GM19099 (cell line): ENCODE measurements around the gene BNIP2.

Experiments used
- POLR2A ChIP-seq: IDR thresholded peaks from 3 replicates; pipeline ENCODE4 v1.6.1; 2011; ENCODE audit warnings: low read depth; ENCODE audit not compliant: insufficient read length; ENCODE audit errors: extremely low read depth

Gene BNIP2, protein sequence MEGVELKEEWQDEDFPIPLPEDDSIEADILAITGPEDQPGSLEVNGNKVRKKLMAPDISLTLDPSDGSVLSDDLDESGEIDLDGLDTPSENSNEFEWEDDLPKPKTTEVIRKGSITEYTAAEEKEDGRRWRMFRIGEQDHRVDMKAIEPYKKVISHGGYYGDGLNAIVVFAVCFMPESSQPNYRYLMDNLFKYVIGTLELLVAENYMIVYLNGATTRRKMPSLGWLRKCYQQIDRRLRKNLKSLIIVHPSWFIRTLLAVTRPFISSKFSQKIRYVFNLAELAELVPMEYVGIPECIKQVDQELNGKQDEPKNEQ

DNA sequence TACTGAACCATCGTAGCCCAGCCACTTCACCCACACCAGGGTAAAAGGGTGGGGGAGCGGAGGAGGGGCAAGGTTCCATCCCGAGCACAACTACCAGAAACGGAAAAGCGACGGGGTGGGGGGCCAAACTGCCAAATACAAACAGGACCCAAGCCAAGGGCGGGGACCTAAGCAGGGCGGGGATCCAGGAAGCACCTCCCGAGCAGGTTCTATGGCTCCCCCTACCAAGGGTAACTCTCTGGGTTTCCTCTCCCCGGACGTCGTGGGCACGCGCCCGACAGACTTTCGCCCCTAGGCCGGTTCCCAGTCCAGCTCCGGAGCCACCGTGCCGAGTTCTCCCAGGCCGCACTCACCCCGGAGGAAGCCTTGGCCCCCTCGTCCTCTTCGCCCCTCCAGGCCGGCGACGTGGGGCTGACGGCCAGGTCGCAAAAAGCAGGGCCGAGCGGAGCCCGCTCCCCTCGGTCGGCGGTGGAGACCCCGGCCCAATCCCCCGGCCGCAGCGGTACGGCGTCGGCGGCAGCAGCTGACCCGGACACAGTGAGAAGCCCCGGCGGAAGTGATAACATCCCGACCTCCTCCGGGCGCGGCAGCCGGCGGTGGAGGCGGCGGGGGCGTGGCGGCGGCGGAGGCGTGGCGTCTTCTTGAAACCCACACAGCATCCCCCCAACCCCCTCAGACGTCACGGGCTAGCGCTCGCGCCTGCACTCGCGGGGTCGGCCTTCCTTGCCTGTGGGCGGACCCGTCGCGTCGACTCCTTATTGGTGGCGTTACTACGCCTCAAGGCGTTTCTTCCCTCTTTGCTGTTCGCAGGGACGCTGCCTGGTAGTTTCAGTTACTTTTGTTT, at the start of gene BNIP2:
Gene BNIP2 (minus strand): TSS at position 539 of the 844 bp plus-strand sequence. CDS start 6,863 bp downstream, outside the sequence.
- TF ChIP-seq POLR2A, result peak; percentile 83

DNA sequence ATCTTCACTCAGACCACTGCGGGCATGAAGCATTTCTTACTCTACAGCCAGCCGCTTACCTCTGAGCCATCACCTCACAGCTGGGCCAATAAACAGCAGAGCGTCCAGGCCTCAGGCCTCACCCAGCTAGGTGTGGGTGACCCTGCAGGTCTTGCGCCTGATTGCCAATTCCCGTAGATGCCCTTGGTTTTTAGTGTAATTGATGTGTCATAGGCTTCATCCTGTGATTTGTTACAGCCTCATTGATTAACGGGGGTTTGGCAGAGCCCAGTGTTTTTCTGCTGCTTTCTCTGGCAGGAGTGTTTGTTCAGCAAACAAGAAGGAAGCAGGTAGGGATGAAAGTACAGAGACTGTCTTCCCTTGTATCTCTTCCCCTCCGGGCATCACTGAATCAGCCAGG, 49.6 kb upstream of the BNIP2 start:
- no peak for TF ChIP-seq POLR2A

DNA sequence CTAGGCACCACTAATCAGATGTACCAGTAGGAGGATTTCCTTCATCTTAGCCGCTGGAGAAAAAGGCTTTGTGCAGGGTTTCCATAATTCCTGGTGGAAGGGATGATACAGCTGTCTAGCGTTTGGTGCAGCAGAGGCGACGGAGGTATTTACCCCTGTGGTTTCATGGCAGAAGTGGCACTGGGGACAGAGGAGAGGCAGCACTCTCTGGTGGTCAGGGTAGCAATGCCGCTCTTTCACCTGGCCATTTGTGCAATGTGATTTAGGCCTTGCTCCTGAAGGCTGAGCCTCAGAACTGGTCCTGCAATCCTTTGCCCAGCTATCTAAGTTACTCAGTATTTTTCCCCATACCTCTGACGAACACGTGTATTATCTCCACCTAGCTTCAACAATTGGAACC, 47.1 kb upstream of the BNIP2 start:
- TF ChIP-seq POLR2A, result no peak

DNA sequence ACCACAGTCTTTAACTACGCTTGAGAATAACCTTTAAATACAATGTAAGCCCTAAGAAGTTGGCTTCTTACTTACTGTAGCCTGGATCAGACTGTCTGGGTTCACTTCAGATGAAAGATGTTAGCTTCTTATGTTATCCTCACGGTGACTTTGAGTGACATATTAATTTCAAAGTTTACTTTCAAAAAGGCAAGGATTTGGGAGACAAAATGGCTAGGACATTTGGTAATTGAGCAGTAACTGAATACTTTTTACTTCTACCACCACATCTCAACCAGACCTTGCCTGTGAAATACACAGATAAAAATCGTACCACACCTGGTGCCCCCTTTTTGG, 36.0 kb upstream of the BNIP2 start:
- no peak for TF ChIP-seq POLR2A

DNA sequence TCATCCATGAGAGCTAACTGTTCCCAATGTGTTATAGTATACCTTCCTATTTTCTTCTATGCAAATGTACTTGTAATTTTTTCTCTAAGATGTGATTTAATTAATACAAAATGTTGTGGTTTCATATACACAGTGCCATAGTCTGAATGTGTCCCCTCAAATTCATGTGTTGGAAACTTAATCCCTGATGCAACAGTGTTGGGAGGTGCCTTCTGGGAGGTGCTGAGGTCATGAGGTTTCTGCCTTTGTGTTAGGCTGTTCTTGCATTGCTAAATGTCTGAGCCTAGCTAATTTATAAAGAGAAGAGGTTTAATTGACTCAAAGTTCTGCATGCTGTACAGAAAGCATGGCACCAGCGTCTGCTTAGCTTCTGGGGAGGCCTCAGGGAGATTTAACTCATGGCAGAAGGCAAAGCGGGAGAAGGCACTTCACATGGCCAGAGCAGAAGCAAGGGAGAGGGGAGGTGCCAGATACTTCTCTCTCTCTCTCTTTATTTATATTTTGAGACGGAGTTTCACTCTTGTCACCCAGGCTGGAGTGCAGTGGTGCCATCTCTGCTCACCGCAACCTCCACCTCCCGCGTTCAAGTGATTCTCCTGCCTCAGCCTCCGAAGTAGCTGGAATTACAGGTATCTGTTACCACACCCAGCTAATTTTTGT, 34.7 kb upstream of the BNIP2 start:
- no peak for TF ChIP-seq POLR2A

DNA sequence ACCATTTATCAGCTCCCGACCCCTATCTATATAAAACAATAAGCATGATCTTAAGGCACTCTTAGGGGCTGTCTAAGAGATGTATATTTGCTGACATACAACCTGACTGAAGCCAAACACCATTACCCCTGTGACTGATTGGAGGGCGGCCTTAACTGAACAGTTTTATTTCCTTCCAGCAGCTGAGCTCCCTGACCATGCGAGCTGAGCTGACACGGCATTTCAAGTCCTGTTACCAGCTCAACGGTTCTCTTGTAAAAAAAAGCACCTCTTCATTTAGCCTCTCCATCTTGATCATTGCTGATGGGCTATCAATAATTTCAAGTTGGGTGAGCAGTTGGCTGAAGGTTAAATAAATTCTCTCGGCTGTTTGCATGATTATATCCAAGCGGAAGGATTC, 33.4 kb upstream of the BNIP2 start:
- TF ChIP-seq POLR2A, result no peak

DNA sequence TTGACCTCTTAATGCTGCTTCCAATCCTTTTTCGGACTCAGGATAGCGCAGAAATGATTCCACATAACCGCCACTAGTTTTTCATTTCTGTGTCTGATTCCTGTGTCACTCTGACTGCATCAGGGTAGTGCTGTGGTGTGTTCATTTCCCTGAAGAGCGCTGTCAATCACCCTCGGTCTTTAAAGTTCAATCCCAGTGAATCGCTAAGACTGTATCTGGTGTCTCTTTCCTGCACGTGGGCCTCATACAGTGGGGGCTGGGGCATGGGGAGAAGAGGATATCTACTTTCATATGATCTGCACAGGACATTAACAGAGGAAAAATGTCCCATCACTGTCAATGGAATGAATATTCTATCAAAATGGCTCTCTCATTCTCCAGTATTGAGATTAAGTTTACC, 32.9 kb upstream of the BNIP2 start:
- TF ChIP-seq POLR2A, result no peak

DNA sequence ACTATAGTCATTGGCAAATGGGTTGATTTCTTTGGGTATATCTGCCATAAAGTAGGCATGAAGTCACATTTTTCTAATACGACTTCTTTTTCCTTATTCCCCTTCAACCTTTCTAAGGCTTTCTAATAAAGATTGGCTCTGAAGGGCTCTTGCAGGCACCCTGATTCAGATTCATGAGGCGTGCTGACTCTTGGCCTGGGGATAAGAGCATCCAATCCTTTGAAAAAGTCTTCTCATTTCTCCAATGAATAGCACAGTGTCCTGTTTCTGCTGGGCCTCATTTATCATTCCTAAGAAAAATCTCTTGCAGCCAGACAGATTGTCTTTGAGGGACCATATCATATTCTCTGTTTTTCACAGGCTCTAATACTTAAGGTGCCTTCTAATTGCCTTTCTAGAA, 32.3 kb upstream of the BNIP2 start:
- TF ChIP-seq POLR2A, result no peak

DNA sequence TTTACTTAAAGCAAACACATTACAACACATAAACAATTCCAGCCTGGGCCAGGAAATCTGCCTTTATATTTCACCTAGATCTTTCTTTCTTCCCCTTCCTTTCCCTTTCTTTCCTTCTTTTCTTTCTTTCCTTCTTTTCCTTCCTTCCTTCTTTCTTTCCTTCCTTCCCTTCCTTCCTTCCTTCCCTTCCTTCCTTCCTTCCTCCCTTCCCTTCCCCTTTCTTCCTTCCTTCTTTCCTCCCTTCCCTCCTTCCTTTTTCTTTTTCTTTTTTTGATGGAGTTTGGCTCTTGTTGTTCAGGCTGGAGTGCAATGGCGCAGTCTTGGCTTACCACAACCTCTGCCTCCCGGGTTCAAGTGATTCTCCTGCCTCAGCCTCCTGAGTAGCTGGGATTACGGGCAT, 24.1 kb upstream of the BNIP2 start:
- TF ChIP-seq POLR2A, result no peak

DNA sequence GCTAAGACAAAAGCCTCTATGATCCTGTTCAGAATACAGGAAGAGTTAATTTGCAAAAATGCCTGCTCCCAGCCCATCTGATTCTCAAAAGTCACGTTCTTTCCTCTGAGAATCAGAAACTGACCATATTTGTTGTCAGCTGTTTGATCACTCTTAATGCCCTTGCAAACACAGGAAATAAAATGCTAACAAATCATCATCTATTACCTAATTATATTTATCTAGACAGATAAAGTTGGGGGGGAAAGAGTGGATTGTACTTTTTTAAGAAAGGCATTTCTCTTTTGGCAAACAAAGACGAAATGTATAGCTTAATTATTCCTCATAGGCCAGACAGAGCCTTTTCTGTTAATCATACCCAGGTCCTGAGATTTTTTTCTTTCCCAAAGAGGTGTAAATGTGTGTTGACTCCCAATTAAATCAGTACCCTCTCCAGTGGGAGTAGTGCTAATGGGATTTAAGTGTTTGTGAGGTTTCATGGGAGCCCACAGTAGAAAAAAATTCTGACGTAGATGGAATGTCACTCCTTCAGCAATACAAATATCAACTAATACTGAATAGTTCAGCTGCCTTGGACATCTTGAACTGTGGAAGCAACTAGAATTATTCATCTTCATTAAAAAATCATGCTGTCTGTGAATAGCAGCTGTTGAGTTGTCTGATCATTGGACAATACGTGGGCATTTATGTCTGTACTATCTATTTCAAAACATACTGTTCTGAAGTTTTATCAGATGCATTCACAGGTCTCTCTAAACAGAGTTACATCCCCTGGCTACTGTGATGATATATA, 22.5 kb upstream of the BNIP2 start:
- TF ChIP-seq POLR2A, result no peak

DNA sequence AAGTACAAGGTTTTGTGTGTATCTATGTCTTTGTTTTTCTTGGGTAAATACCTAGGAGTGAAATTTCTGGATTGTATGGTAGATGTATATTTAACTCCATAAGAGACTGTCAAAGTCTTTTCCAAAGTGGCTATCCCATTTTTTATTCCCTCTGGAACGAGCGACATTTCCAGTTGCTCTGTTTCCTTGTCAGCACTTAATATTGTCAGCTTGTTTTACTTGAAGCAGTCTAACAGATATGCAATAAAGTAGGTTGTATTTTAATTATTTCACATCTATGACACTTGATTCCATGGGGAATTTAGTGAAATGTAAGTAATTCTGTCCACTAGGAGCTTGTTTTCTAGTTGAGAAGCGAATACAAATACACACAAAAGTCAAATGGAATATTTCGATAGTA, 18.5 kb upstream of the BNIP2 start:
- no peak for TF ChIP-seq POLR2A

DNA sequence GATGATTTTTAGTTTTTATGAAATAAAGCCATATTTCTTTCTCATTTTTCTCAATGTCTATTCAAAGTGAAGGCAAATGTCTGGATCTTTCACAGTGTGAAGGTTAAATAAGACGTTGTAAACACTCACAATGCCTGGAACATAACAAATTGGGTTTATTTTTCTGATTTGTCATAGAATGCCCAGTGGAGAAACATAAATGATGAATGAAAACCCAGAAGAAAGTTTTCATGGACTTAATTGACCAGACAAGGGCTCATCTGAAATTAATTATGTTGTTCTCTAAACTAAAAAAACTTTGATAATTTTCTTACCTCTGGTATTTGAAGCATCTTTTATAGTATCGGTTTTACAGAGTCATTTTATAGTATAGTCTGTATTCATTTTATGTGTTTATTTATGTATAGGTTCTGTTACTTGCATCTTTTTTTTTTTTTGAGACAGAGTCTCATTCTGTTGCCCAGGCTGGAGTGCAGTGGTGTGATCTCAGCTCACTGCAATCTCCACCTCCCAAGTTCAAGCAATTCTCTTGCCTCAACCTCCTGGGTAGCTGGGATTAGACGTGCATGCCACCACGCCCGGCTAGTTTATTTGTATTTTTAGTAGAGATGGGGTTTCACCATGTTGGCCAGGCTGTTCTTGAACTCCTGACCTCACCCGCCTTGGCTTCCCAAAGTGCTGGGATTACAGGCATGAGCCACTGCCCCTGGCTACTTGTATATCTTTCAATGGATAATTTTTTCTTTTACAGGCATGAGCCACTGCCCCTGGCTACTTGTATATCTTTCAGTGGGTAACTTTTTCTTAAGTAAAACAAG, 15.1 kb upstream of the BNIP2 start:
- no peak for TF ChIP-seq POLR2A

DNA sequence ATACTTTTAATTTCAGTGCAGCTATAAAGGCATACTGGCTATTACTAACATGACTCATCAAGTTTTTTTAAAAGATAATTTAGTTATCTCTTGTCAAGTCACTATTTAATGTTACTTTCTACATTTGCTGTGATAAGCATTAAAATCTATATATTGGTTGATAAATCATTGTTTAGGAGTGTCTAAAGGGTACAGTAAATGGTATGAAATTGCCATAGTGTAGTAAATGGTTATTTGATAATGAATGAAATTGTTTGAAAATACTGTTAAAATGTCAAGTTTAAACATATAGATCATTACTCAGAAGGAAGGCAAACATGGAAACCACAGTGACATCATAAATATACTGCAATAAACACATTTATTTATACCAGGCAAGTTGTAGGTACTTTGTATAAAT, 13.2 kb upstream of the BNIP2 start:
- no peak for TF ChIP-seq POLR2A

DNA sequence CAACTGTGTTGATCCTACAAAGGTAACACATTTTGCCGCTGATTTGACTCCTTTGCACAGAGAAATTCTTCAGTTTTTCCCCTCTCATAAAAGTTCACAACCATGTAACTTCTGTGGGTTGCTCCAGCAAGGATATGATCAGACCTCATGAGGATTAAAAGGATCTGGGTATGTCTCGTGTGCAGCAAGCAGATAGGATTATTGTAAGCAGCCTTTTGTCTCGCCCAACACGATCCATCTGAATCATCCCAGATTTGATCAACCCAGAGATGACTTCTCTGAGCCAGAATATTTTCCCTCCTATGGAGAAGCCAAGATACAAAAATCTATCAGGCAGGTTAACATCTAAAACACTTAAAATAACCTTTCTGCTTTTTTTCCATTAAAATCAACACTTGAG, 12.8 kb upstream of the BNIP2 start:
- no peak for TF ChIP-seq POLR2A

DNA sequence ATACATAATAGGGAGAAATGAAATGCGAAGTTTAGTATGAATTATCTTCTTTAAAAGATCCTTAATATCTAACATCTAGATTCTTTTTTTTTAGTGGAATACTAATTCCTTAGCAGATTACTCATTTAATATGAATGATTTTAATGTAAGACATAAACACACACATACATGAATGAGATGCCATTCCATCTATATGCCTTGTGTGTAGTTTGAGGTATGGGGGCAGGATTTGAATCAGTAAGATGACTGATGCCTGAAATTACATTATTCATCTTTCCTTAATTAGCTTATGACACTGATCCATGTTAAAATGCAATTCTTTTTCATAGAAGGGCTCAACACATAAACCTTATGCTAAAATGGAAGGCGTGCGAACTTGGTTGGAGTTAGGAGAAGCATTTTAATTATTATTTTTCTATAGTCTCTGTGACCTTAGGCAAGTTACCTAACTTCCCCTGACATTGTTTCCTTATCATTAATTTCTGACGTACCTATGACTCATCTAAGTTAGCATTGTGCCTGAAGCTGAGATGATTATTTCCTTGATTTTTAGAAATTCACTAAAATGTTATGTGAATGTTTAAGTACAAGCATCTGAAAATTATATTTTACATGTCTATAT, 10.8 kb upstream of the BNIP2 start:
- TF ChIP-seq POLR2A, result no peak

DNA sequence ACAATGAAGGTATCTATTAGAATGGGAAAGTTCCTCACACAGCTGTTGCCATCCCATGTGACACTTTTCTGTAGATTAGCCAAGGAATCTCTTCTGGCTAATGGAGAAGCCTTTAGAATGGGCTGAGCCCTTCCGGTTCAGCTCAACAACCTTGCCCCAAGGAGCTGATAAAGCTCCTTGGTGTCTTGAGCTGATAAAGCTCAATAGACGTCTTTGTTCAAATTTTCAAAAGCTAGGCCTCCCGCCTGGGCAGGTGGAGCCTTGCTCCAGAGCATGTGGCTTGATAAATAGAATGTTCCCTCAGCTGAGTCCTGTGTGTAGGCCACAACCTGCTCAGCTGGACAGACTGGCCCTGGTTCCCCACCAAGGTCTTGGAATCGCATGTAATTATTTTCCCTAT, 7.2 kb upstream of the BNIP2 start:
- TF ChIP-seq POLR2A, result no peak
